ENCODE results near the gene CDH4.

CDH4 gene

GRCh38 chr20:61763740-61764400 is 511.8 kb downstream of the CDH4 start:
- DNase-seq: no peak

GRCh38 chr20:61764471-61765025 is 512.5 kb downstream of the CDH4 start:
- DNase-seq: no peak

GRCh38 chr20:61765081-61765870 is 513.2 kb downstream of the CDH4 start:
- DNase-seq: no peak

- no peak for DNase-seq
Observed at GRCh38 chr20:61765871-61766654, 514.0 kb downstream of the CDH4 start.

- no peak for DNase-seq
Observed at GRCh38 chr20:61766921-61767610, 515.0 kb downstream of the CDH4 start.

GRCh38 chr20:61767761-61768494 is 515.9 kb downstream of the CDH4 start:
- no peak for DNase-seq

GRCh38 chr20:61768571-61769285 is 516.7 kb downstream of the CDH4 start:
- DNase-seq: no peak

- no peak for DNase-seq
Observed at GRCh38 chr20:61769286-61769832, 517.3 kb downstream of the CDH4 start.

- no peak for DNase-seq
Observed at GRCh38 chr20:61770113-61770585, 518.1 kb downstream of the CDH4 start.

- no peak for DNase-seq
Observed at GRCh38 chr20:61771805-61772350, 519.8 kb downstream of the CDH4 start.

- DNase-seq: no peak
Observed at GRCh38 chr20:61772828-61773631, 521.0 kb downstream of the CDH4 start.

- DNase-seq: no peak
Observed at GRCh38 chr20:61773926-61774587, 522.0 kb downstream of the CDH4 start.

- DNase-seq: no peak
Observed at GRCh38 chr20:61775423-61775822, 523.4 kb downstream of the CDH4 start.

- no peak for DNase-seq
Observed at GRCh38 chr20:61776491-61777075, 524.5 kb downstream of the CDH4 start.

- no peak for DNase-seq
Observed at GRCh38 chr20:61777773-61778494, 525.9 kb downstream of the CDH4 start.

- no peak for DNase-seq
Observed at GRCh38 chr20:61778495-61778863, 526.4 kb downstream of the CDH4 start.

GRCh38 chr20:61779176-61779965 is 527.3 kb downstream of the CDH4 start:
- no peak for DNase-seq

Data from SIG-M5 (cell line).